HL-60/S4 treated with phorbol 12-myristate 13-acetate at 8.2 ng/mL for 4 days and 3 days (cell line): ENCODE data around the gene FAM81A.
"Not testable (repeated sequence)": the region's sequence is repeated elsewhere in the genome, so short reads cannot be mapped to it uniquely, and the experiment has no call there.

Source experiments
- in situ Hi-C: fragments of 300-500 bp; cut with MboI; formaldehyde crosslinking; loops from 2 replicates; pipeline ENCODE4 v1.15.0; 2022; ENCODE audit warnings: low sequenced_read_pairs

The FAM81A gene

GRCh38 chr15:59420986-59421618 is 16.9 kb upstream of the FAM81A start:
- in situ Hi-C loops = no loop called here

DNA sequence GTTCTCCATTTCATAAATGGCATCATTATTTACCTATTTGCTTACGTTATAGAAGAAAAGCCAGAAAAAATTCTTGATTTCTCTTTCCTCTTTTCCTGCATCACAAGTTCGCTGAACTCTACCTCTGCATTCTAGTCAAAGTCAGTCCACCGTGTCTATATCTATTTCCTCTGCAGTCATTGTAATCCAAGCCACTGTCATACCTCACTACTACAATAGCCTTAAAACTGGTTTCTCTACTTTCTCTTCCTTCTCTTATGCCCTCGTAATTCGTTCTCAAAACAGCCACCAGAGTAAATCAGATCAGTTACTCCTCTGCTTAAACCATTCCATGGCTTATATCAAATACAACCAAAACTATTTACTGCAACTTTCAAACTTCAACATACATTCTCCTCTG is 13.4 kb upstream of the FAM81A start:
- in situ Hi-C loops = no loop called here

GRCh38 chr15:59428898-59429297 is 9.1 kb upstream of the FAM81A start:
- in situ Hi-C loops = not testable (repeated sequence)

- in situ Hi-C loops = no loop called here
Measured at GRCh38 chr15:59432389-59432788, 5.6 kb upstream of the FAM81A start.

DNA sequence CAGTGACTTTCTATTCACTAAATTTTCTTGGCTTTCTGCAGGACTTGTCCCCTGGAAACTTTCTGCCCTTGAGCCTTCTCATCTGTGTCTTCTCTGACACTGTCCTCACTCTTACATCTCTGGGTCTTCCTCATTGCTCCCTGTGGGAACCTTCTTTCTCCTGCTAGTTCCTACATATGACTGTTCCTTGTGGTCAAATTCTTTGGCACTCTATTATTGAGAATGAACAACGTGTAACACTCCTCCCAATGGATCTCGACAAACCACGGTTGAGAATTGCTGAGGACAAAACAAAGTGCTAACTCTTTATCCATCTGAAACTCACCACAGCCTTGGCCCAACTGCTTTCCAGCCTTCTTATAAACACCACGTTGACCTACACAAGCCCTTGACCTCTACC is 3.5 kb upstream of the FAM81A start:
- in situ Hi-C loops = no loop called here

DNA sequence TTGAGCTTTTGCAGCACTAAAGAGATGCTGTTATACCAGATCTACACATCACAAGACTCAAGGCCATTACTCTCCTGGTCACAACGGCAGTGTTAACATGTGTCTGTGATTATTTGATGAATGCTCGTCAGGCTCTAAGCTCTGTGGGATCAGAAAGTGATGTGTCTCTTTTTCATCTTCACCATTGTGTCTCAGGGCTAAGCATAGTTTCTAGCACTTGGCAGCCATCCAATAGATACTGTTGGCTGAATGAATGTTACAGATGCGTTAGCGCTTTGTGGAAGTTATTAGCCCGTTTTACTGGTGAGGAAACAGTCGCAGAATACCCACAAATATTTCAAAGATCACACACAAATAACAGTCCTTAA is 1.2 kb upstream of the FAM81A start:
- in situ Hi-C loops = no loop called here

DNA sequence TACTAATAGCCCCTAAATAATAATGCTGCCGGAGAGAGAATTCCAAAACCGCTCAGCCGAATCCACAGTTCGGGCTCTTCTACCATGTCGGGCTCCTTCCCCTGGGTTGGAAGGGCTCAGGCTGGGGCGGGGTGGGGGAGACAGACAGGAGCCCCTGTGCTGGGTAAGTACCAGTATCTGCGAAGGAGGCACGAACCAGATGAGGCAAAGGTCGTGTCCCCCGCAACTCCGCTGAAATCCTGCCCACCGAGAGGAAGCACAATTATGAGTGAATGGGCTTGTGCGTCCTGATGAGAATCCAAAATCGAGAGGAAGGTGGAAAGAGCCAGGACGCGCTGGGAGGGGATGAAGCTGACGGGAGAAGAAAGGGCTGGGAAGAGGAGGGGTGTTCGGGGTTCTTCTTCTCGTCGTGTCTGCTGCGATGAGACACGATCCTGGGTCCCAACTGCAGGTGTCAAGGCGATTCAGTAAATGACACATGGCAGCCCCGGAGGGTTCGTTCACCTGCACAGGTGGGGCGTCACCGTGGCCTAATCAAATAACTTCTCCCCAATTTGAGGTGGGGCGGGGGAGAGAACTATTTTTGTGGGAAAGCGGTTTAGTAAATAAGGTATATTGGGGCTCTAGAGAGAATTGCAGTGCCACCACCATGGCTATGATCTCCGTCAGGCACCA is 707 bp upstream of the FAM81A start:
- in situ Hi-C loops = no loop called here

- in situ Hi-C loops = no loop called here
Measured at GRCh38 chr15:59438625-59439290, 772 bp downstream of the FAM81A start.

GRCh38 chr15:59439576-59439975 is 1.6 kb downstream of the FAM81A start:
- in situ Hi-C loops = no loop called here

DNA sequence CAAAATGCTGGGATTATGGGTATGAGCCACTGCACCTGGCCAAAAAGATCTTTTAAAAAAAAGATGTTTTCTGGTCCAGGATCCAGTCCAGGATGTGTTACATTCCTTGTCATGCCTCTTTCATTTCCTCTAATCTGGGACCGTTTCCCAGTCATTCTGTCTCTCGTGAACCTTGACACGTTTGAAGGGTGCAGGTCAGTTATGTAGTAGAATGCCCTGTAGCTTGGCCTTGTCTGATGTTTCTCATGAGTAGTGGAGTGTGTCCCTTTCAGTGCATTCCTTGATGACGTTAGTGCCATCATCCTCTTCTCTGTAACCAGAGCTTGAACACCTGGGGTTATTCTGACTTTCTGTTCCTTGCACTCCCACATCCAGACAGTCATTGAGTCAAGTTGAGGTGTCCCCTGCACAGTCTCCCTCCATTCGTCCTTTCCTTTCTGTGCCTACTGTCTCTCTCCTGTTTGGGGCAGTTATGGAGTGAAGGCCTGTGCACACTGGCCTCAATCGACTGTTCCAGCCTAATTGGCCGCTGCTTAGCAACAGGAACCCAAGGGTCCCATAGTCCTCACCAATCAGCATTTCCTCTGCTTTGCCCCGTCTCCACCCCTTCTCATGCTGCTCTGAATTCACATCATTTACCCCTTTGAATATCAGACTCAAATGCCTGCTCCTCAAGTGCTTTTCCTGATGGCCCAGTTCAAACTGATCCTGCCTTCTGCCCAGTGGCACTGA is 5.5 kb downstream of the FAM81A start:
- in situ Hi-C loops = no loop called here

GRCh38 chr15:59444081-59444835 is 6.3 kb downstream of the FAM81A start:
- in situ Hi-C loops = no loop called here

DNA sequence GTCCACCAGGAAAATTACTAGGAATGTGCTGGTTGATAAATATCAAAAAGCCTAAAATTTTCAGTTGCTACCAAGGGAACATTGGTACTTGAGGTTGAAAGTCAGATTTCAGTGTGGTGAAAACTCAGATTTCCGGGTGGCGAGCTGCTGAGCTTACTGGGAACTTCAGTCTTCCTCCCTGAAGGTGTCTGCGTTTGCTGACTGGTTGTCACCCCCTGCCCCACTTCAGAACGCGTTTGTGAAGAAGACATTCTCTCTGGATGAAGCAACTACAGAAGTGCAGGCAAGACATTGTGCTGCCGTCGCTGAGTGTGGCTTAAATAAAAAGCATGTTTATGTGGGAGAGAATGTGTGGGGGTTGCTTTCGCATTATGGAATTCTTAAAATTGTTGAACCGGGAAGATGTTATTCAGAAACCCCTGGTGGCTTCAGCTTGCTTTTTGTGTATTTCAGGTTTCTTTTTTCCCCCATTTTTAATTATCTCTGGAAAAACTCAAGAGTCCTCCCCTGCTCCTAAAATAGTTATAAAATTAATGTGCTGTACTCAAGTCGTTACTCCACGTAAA is 7.1 kb downstream of the FAM81A start:
- in situ Hi-C loops = no loop called here

DNA sequence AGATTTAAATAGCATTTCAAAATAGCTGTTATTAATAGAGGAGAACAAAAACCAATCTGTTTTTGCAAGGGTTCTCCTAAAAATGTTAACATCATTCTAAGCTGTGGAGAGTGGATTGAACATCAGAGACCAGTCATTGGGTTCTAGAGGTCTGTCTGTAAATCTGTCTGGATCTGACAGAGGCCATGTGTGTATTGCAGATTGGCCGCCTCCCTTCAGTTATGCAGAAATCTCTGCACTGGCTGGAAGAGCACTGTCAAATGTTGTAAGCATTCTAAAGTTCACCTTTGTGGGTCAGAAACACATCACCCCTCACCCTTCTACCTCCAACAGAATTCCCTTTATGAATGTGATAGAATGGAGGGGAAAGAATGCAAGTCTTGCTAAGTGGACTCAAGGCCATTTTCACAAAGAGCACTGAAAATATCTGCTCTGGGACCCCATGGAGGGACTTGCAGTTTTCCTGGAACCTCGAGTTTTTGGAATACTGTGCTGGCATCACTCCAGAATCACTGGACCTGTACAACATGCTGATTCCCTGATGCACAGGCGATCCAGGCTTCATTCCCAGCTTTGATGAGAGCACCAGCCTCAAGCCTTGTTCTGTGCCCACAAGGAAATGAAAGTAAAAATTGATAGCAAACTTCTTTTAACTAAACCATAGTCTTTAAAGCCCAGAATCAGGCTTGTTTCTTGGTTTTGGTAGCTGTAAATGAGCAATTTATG is 8.4 kb downstream of the FAM81A start:
- in situ Hi-C loops = no loop called here

GRCh38 chr15:59447367-59447766 is 9.4 kb downstream of the FAM81A start:
- in situ Hi-C loops = no loop called here

GRCh38 chr15:59448871-59449270 is 10.9 kb downstream of the FAM81A start:
- in situ Hi-C loops = no loop called here

- in situ Hi-C loops = no loop called here
Measured at GRCh38 chr15:59453474-59454215, 15.7 kb downstream of the FAM81A start.

- in situ Hi-C loops = no loop called here
Measured at GRCh38 chr15:59456114-59456513, 18.1 kb downstream of the FAM81A start.

GRCh38 chr15:59457103-59457502 is 19.1 kb downstream of the FAM81A start:
- in situ Hi-C loops = no loop called here

DNA sequence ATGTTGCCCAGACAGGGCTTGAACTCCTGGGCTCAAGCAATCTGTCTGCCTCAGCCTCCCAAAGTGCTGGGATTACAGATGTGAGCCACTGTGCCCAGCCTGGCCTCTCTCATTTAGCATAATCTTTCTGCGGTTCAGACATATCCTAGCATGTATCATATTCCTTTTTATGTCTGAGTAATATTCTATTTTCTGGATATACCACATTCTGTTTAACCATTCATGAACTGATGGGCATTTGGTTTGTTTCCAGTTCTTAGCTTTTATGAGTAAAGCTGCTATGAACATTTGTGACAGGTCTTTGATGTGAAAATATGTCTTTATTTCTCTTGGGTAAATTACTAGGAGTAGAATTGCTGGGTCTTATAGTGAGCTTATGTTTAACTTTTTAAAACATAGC is 23.5 kb downstream of the FAM81A start:
- in situ Hi-C loops = no loop called here
